ENCODE measurements around the gene STAMBPL1.

The STAMBPL1 gene

GRCh38 chr10:88957381-88957780 lies 77.3 kb downstream of the STAMBPL1 start:
- DNase-seq, result no peak

- DNase-seq, result no peak
Observed at GRCh38 chr10:88958721-88959120, 78.7 kb downstream of the STAMBPL1 start.

GRCh38 chr10:88960802-88961201 lies 80.8 kb downstream of the STAMBPL1 start:
- no peak for DNase-seq

GRCh38 chr10:88961266-88961665 lies 81.2 kb downstream of the STAMBPL1 start:
- DNase-seq, result no peak

- no peak for DNase-seq
Observed at GRCh38 chr10:88962336-88962735, 82.3 kb downstream of the STAMBPL1 start.

- no peak for DNase-seq
Observed at GRCh38 chr10:88963318-88963717, 83.3 kb downstream of the STAMBPL1 start.

- no peak for DNase-seq
Observed at GRCh38 chr10:88964360-88964759, 84.3 kb downstream of the STAMBPL1 start.

GRCh38 chr10:88964869-88965415 lies 84.9 kb downstream of the STAMBPL1 start:
- DNase-seq, result no peak

GRCh38 chr10:88966797-88967196 lies 86.8 kb downstream of the STAMBPL1 start:
- no peak for DNase-seq

GRCh38 chr10:88968391-88968790 lies 88.3 kb downstream of the STAMBPL1 start:
- no peak for DNase-seq

- DNase-seq, result no peak
Observed at GRCh38 chr10:88971221-88972061, 91.4 kb downstream of the STAMBPL1 start.

Measured in CD4-positive, alpha-beta T cell treated with Interleukin-17A for 4 hours (primary cell).